Stimulated activated CD8-positive, alpha-beta memory T cell treated with anti-CD3 and anti-CD28 coated beads, Interleukin-4, amount 100 ng/mL, for 4 hours (primary cell): ENCODE measurements around the gene TMEM37.

Experiments
- DNase-seq, 2 donors: peaks; one replicate each; pipeline ENCODE4 v3.0.0-alpha.2; 2020; ENCODE audit warnings: low read depth in 2 of 2, low spot score in 1 of 2

Gene TMEM37

DNA sequence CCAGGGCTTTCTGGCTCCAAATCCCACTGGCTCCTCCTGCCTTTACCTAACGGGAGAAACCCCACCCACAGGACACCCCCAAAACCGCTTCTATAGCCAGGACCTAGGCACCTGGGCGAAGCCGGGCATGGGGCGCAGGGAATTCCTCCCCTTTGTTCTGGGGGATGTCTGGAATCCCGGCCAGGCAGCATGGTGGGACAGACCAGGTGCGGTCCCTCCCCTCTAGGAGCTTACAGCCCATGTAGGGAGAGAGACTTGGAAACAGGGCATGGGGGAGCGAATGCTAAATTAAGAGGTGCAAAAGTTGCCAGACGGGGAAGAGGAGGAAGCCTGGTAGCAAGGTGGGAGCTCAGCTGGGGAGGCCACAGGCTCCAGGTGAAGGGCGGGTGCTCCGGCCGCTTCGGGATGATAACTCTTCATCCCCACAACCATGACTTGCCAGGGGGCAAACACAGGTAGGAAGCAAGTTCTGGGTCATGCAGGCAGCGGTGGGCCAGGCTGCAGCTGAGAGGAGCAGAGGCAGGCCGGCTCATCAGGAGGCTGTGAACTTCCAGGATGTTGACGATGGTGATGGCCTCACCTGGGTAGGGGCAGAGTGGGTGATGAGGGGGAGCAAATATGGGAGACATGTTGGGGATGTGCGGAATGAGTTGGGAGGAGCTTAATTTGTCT lies 1.3 kb downstream of the TMEM37 start:
- no peak for DNase-seq

DNA sequence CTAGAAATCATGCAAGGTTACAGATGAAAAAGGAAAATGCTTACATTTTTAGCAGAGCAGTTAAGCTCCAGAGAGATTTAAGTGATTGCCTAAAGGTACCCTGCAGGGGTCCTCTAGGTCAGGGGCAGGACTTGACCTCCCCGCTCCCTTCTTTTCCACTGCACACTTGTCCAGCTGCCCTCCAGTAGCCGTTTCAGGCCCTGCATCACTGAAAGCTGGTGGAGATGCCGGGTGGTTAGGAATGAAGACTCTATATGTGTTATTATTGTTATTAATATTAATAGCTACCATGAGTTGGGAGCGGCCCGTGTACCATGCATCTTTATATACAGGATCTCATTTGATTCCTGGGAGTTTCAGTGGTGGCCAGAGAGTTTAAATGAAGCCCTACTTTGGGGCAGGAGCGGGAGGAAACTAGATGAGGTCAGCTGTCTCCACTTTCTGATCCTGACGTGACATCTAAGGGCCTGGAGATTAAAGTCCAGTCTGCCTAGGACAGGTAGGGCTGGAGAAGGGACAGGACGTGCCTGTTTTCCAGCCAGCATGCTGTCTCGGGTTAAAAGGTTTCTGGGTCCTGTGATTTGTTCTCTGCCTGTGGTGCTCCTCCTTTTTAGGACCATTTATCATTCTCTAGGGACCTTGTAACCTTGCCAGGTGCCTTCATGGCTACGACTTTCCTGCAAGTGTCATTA lies 2.1 kb downstream of the TMEM37 start:
- no peak for DNase-seq

DNA sequence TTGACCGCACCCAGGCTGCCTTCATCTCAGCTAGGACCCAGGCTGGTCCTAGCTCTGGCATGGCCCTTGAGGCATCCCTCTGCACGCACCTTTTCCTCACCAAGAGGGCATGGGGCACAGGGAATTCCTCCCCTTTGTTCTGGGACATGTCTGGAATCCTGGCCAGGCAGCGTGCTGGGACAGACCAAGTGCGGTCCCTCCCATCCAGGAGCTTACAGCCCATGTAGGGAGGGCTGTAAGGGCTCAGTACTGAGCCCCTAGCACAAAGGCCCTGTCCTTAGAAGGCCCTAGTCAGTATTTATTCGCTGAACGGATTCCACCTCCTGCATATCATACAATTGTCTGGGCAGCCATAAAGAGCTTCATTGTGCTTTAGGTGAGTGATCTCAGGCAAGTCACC lies 3.0 kb downstream of the TMEM37 start:
- no peak for DNase-seq

DNA sequence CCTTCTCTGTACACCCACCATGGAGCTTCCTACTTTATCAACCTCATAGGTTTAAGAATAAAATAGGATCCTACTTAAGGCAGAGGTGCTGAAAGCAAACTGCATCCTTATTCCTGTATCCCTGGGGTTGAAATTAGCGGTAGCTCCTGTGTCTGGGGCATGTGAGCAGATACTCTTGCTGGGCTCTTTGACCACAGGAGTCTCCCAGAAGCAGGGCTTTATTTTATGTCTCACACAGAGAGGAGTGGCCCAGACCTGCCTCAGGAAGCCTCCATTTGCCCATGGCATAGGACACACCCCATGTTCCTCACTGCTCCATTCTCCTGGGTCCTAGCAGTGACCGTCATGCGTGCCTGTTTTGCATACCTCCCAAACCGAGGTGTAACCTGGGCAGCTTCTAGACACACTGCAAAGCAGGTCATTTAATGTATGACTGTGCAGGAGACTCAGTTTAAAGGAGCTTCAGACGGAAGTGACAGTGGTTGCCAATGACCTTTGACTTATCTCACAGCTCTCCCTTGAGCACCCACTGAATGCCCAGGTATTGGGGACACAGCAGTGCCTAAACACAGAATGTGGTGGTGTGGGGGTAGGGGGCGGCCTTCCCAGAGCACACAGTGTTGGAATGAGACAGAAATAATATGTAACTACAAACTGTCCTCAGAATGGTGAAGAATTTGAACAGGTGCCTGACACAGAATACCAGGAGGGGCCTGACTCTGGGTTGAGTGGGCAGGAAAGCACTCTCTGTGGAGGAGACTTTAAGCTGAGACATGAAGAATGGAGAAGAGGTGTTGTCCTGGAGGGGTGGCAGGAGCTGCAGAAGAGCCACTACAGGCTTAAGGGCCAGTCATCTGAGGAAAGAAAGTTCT lies 3.7 kb downstream of the TMEM37 start:
- no peak for DNase-seq

DNA sequence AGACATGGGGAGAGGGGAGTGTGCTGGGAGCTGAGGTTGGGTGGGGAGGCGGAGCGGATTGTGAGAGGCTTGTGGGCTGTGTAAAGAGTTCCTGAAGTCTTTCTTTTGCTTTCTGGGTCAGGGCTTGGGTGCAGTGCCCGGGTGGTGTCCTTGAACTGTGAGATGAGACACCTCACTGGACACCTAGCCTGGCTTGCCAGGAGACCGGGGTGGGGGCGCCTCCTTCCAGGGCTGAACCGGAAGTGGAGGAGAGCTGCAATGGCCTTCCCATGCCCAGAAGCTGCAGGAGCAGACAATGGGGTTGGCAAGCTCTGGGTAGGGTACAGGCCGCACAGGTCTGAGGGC lies 4.3 kb downstream of the TMEM37 start:
- no peak for DNase-seq

DNA sequence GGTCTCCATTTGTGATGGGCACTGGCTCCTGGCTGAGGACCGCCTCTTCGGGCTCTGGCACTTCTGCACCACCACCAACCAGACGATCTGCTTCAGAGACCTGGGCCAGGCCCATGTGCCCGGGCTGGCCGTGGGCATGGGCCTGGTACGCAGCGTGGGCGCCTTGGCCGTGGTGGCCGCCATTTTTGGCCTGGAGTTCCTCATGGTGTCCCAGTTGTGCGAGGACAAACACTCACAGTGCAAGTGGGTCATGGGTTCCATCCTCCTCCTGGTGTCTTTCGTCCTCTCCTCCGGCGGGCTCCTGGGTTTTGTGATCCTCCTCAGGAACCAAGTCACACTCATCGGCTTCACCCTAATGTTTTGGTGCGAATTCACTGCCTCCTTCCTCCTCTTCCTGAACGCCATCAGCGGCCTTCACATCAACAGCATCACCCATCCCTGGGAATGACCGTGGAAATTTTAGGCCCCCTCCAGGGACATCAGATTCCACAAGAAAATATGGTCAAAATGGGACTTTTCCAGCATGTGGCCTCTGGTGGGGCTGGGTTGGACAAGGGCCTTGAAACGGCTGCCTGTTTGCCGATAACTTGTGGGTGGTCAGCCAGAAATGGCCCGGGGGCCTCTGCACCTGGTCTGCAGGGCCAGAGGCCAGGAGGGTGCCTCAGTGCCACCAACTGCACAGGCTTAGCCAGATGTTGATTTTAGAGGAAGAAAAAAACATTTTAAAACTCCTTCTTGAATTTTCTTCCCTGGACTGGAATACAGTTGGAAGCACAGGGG lies 5.5 kb downstream of the TMEM37 start:
- no peak for DNase-seq

DNA sequence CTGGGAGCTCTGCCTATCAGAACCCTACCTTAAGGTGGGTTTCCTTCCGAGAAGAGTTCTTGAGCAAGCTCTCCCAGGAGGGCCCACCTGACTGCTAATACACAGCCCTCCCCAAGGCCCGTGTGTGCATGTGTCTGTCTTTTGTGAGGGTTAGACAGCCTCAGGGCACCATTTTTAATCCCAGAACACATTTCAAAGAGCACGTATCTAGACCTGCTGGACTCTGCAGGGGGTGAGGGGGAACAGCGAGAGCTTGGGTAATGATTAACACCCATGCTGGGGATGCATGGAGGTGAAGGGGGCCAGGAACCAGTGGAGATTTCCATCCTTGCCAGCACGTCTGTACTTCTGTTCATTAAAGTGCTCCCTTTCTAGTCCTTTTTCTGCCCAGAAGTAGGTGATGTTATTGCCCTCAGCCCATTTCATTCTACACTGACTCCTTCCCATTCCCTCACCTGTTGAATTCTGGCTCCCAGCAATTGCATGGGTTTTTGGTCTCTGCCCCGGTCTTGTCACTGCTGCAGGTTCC lies 6.5 kb downstream of the TMEM37 start:
- no peak for DNase-seq

DNA sequence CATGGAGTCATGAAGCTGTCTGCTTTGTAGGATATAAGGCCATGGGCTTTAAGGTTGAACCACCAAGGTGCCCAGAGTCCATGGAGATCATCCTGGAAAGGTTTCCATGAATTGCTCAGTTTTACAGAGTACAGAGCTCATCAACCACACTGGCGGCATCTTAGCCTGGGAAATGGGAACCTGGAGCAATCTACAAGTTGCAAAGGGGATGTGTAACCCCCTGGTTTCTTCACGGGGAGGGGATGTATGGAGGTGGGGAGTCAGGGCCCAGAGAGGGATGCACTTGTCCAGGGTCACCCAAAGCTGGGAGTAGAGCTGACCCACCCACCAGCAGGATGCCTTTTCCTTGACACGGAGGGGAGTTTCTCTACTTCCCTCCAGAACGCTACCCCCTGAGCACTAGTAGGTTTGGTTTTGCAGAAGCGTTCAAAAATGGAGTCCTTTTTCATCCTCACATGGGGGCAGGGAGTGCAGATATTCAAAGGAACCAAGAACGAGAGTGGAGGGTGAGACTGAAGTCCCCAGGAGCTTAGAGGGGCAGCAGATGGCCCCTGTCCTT lies 7.2 kb downstream of the TMEM37 start:
- DNase-seq: no peak

DNA sequence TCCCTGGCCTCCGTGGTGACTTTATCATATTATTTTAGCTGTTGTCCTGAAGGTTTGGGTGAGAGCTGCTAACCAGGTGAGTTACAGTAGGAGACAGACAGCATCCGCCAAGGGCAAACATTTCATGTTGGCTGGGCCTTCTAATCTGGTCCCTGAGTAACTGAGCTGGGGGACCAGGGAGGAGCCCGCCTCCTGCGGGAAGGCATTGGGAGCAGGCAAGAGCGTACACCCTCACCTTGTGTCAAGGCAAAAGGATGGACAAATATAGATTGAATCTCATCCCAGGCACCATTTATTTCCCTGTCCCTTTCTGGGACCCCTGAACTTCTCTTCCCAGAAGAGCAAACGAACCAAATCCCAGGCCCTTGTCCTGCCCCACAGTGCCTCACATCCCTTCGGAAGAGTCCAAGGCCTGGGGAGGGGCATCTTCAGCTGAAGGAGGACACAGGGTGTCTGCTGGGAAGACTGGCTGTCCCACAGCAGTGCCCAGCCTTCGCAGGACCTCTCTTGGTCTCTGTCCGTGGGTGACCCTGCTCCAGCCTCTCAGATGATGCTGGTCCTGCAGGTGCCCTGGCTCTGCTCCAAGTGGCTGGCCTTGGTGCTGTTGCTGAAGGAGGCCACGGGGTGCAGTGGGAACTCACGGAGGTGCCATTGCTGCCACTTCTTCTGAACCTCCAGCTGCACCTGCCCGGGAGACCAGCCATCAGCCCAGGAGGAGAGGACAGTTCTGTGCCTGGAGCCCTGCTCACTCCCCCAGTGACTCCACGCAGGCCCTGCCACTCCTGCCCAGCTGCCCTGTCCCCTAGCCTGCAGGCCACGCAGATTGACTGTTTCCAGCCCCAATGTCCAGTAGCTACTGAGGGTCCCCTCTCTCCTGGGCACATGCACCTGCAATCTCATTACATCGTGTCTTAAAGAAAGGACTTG lies 8.2 kb downstream of the TMEM37 start:
- DNase-seq: no peak

DNA sequence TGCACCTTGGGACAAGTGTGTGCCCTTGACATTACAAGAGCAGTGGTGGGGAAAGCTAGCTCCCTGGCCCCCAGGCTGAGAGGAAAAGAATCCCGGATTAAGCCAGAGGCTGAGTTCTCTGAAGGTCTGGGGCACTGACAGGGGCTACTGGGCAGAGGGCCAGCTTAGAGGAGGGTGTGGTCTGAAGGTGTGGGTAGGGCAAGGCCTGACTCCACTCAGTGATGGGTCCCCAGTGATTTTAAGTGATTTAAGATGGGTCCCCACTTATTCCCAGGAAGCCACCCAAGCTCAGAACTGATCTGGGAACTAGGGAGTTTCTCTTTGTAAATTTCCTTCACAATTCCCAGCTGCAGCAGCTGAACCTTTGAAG lies 8.8 kb downstream of the TMEM37 start:
- DNase-seq: no peak

DNA sequence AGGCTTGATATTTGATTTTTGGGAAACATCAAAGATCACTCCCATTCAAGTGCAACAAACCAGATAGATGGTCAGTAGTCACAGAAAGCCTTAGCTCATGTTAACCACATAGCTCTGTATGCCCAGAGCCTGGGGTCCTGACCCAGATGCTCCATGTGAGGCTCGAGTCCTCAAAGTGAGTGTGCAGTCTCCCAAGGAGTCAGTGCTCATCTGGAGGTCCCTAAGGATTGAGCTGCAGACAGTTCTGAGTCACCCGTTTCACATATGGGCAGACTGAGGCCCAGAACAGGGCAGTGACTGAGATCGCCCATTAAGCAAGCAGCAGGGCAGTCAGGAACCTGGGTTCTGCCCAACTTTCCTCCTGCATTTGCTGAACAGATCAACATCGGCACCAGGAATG lies 9.2 kb downstream of the TMEM37 start:
- no peak for DNase-seq

DNA sequence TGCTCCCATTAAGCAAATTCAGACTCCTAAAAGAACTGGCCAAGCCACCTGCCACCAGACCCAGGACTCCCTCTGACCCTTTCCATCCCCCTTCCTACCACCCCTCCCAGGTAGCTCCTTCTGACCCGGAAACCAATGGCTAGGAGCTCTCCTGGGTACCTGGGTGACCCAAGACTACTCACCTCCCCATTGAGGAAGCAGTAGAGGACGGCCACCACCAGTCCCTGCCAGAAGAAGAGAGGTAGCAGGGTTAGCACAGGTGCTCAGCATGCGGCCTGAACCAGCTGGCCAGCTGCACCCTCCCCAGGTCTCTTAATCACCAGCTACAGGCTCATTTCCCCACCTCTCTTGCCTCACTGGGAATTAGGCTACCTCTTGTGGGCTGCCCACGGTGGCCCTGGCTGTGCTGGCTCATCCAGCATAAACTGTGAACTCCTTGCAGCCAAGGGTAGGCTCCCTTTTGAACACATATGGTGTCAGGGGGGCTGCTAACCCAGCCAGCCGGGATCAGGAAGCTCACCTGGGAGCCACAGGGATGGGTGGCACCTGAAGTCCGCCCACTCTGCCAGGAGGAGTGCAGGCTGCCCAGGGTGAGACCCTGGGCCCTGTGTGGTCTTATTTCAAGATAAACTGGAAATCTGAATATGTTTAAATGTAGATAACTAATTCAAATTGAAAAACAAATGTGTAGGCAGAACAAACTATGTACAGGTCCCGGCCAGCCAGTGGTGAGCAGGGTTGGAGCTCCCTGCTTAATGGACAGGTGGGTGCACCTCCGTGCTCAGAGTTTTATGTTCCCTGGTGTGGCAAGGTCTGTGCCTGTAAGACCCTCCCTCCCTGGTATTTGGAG lies 9.9 kb downstream of the TMEM37 start:
- no peak for DNase-seq

DNA sequence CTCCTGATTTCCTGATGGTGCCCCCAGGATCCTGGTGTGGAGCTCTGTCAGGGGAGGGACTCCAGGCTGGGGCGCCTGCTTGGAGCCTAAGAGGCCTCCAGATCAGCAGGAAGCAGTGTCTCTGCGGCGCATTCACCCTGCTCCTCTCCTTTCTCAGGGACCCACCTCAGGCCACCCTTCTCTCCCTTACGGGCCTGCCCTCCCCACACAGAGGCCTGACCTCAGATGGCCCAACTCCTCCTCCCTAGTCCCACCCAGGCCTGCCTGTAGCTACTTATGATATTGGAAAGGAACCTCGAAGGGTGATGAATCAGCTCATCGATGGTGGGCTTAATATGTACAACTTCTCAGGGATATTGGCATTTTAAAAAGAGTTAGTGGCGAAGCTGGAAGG lies 10.6 kb downstream of the TMEM37 start:
- DNase-seq: no peak

DNA sequence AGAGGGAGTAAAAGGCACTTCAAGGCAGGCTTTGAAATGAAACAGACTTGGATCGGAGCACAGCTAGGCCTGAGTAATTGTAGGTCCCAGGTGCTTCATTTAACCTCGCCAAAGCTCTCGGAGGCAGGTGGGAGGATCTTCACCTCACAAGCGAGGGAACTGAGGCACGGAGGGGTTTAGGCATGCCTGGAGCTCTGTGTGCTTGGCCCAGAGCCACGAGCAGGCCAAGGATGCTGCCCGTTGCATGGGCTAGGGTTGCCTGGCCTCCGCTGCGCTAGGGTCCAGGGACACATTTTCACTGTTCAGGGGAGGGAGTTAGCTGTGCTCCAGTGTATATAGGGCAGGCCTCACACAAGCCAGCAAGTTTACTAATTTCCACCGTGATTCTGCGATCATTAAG lies 11.2 kb downstream of the TMEM37 start:
- no peak for DNase-seq

DNA sequence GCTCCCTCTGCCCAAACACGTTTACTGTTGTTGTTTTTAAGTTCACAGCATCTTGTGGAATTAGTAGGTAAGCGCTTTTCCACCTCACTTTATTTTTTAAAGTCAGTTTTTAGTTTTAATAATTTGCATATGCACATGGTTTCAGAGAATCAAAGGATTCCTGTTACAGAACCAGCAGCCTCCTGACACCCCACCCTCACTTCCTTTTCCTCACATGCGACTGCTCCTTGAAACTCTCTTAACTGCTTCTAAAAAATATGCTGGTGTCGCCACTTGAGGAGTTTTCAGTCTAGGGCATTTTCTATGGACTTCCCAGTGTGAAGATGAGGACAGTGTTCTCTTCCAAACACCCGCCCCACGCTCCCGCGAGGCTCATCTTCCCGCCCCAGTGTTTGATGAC lies 14.4 kb downstream of the TMEM37 start:
- DNase-seq: no peak

DNA sequence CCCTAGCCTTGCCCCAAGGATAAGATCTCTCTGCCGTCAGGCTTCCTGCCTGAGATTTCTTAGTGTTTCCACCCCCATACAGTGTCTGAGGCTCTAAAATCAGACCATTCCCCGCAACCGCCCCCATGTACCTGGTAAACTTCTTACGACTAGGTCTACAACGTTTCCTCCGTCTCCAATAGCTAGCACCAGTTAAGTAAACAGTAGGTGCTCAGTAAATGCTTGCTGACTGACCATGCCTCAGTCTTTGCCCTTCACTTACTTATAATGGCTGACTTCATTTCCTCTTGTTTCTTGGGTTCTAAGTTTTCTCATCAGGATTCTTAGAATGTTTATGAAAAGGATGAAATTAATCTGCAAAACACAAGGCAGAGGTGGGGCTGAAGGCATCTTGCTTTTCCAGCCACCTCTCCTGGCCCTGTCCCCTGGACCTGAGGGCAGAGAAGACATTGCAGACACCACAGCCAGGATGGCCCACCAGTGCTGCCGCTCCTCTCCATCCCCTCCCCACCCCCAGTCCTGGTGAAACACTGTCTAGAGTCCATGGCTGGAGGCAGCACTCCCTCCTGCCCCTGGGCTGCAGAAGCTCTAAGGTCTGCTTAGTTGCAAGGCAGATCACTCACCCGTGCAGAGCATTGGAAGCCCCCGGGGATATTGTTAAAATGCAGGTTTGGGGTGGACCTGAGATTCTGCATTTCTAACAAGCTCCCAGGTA lies 16.9 kb downstream of the TMEM37 start:
- DNase-seq: no peak

DNA sequence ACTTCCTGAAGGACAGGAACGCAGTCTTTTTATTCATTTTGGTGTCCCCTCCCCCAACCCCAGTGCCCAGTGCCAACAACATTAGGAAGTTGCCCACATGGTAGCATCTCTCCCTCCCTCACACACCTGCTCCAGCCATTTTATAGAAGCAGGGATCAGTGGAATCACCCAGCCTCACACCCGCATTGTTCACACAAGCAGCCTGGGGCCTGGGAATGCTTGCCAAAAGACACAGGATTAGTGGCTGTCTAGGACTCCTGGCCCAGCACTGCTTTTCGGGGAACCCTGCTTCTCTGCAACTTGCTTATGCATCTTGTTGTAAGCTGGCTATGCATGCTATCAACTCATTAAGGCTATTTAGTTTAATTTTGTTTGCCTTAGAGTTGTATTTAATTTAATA lies 17.9 kb downstream of the TMEM37 start:
- no peak for DNase-seq

DNA sequence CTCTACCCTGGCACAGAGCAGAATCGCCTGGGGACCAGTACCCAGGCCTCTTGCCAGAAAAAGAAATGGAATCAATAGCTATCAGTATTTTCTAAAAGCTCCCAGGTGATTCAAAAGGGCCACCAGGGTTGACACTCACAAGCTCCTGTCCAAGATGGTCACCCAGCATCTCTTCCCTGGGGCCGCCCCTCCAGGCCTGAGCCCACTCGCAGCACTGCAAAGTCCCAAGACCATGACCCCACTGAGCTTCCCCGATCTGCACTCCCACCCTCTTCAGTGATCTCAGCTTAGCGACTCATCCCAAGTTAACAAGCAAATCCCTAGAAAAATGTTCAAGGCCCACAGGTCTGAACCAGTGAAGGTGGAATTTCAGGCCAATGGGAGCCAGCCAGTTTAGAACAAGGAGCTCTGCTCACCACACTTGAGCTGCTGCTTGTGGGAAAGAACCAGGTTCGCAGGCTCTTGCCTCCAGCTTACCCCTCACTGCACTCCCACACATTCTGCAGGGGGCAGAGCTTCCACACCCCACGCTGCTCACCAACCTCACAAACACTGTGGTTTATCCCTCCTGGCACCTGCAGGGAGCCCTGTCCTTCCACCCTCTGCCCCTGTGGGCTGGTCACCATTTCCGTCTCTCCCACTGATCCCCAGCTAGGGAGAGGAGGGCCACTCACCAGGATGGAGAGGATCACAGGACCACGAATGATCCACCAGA lies 19.8 kb downstream of the TMEM37 start:
- DNase-seq: no peak
